ENCODE results near the gene ZC3H8. TPM values are rescaled to one million over a fixed set of nuclear protein-coding genes. Genes with fewer than 3 reads are reported as not detected.

ZC3H8 gene
- total RNA-seq, 1 donor from 2014 or later = 23.7 TPM

DNA sequence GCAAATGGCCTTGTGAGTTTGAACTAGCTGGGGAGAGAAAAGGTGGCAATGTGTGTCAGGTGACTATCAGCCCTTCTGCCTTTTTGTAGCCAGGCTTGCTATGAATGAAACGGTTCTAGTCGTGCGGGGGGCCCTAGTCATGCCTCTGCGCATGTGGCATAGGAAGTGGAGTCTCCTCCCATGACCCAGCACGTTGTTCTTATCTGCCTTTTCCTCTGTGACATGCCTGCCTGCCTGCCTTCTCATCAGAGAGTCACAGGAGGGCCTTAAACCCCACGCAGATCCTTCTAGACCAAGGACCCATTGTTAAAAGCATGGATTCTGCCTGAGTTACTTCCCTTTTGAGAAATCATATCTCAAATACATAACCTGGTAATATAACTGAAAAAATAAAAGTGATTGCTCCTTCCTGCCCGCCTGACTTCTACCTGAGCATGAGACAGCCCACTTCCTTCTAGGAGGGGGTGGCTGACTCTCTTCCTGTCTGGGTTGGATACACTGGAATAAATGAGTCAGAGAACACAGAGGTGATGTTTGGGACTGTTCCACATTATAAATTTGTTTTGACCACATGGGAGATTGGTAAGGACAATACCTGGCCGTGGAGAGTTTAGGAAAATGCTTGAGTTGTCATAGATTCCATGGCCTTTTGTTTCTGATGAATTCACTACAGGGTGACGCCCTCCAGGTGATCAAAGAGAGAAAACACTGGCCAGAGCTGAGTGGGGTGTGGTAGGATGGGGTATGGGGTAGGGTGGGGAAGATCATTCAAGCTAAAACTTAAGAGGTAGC is 66.8 kb downstream of the ZC3H8 start:
- no peaks in the 10 kb centered on the region for H3K4me1 Mint-ChIP-seq (ENCODE audit: low read depth)
- no peaks in the 10 kb centered on the region for H3K9me3 Mint-ChIP-seq (ENCODE audit: low read depth)
- TF ChIP-seq, protein P1, sequence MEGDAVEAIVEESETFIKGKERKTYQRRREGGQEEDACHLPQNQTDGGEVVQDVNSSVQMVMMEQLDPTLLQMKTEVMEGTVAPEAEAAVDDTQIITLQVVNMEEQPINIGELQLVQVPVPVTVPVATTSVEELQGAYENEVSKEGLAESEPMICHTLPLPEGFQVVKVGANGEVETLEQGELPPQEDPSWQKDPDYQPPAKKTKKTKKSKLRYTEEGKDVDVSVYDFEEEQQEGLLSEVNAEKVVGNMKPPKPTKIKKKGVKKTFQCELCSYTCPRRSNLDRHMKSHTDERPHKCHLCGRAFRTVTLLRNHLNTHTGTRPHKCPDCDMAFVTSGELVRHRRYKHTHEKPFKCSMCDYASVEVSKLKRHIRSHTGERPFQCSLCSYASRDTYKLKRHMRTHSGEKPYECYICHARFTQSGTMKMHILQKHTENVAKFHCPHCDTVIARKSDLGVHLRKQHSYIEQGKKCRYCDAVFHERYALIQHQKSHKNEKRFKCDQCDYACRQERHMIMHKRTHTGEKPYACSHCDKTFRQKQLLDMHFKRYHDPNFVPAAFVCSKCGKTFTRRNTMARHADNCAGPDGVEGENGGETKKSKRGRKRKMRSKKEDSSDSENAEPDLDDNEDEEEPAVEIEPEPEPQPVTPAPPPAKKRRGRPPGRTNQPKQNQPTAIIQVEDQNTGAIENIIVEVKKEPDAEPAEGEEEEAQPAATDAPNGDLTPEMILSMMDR (IDR thresholded peaks at IDR 0.05; ENCODE audit: unreplicated experiment) = no peak
- peaks cover 3% of the 10 kb centered on the region for H3K27me3 Mint-ChIP-seq
- no peak overlapping the region for H3K27ac Mint-ChIP-seq
- DNase-seq (ENCODE audit: low spot score, unreplicated experiment) = no peak
- H3K36me3 Mint-ChIP-seq (ENCODE audit: insufficient read depth) = peaks cover 3% of the 10 kb centered on the region
- H3K4me3 Mint-ChIP-seq (ENCODE audit: low read depth) = no peak overlapping the region

DNA sequence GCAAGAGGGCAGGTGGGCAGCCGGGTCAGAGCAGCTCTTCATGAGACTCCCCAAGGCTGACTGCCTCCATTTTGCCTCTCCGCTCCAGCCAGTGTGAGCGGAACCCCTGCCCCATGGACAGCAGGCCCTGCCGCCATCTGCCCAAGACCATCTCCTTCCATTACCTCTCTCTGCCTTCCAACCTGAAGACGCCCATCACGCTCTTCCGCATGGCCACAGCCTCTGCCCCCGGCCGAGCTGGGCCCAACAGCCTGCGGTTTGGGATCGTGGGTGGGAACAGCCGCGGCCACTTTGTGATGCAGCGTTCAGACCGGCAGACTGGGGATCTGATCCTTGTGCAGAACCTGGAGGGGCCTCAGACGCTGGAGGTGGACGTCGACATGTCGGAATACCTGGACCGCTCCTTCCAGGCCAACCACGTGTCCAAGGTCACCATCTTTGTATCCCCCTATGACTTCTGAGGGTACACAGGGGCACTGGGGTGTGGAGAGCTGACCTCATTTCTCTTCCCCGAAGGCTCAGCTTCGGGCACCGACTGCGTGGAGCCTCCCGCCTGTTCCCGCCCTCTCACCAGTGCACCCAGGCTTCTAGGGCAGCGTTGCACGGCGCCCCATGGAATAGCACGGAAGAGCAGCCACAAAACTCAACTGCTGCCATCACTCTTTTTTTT is 67.7 kb downstream of the ZC3H8 start:
- TF ChIP-seq, protein P1 (IDR thresholded peaks at IDR 0.05; ENCODE audit: unreplicated experiment) = no peak
- Mint-ChIP-seq H3K4me3 (ENCODE audit: low read depth) (no peak overlapping the region), H3K4me1 (ENCODE audit: low read depth) (no peaks in the 10 kb centered on the region), H3K9me3 (ENCODE audit: low read depth) (no peaks in the 10 kb centered on the region), H3K27ac (no peak overlapping the region), H3K36me3 (ENCODE audit: insufficient read depth) (peaks cover 3% of the 10 kb centered on the region), H3K27me3 (peaks cover 9% of the 10 kb centered on the region)
- DNase-seq (ENCODE audit: low spot score, unreplicated experiment) = no peak

DNA sequence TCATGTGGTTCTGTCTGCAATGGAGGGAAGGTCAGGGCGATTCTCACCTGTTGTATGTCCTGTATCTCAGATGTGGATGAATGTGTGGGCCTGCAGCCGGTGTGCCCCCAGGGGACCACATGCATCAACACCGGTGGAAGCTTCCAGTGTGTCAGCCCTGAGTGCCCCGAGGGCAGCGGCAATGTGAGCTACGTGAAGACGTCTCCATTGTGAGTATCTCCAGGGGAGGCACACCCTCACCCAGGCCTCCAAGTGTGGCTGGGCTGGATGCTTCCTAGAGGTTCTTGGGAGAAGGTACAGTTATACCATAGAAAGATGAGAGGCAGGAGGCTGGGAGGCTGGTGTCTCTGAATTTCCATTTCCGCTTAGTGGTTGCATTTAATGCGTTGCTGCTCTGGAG is 69.7 kb downstream of the ZC3H8 start:
- Mint-ChIP-seq H3K27ac (peak overlapping the region; percentile 50), H3K4me3 (ENCODE audit: low read depth) (no peak overlapping the region), H3K4me1 (ENCODE audit: low read depth) (no peaks in the 10 kb centered on the region), H3K36me3 (ENCODE audit: insufficient read depth) (peaks cover 2% of the 10 kb centered on the region), H3K27me3 (peaks cover 18% of the 10 kb centered on the region), H3K9me3 (ENCODE audit: low read depth) (peaks cover 3% of the 10 kb centered on the region)
- no peak for DNase-seq (ENCODE audit: low spot score, unreplicated experiment)
- TF ChIP-seq, protein P1 (IDR thresholded peaks at IDR 0.05; ENCODE audit: unreplicated experiment) = no peak

DNA sequence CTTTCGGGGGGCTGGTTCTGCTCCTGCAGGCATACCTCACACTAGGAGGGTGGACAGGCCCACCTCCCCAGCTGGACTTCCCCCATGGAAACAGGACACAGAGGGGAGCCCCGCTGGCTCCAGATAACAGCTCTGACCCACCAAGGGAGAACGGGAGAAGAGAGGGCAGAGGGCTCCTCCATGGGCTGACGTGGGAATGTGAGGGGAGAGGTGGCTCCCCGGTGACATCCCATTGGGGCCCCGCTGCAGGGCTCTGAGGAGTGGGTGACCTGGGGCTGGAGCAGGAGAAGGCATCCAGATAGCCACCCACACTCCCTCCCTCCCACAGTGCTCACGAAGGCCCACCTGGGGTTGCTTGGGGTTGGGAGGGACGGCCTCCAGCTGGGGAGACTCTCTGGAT is 70.7 kb downstream of the ZC3H8 start:
- H3K4me1 Mint-ChIP-seq (ENCODE audit: low read depth) = no peaks in the 10 kb centered on the region
- peaks cover 19% of the 10 kb centered on the region for H3K27me3 Mint-ChIP-seq
- DNase-seq (ENCODE audit: low spot score, unreplicated experiment) = no peak
- H3K4me3 Mint-ChIP-seq (ENCODE audit: low read depth) = no peak overlapping the region
- TF ChIP-seq, protein P1 (IDR thresholded peaks at IDR 0.05; ENCODE audit: unreplicated experiment) = no peak
- peaks cover 5% of the 10 kb centered on the region for H3K36me3 Mint-ChIP-seq (ENCODE audit: insufficient read depth)
- no peak overlapping the region for H3K27ac Mint-ChIP-seq
- H3K9me3 Mint-ChIP-seq (ENCODE audit: low read depth) = peaks cover 12% of the 10 kb centered on the region

DNA sequence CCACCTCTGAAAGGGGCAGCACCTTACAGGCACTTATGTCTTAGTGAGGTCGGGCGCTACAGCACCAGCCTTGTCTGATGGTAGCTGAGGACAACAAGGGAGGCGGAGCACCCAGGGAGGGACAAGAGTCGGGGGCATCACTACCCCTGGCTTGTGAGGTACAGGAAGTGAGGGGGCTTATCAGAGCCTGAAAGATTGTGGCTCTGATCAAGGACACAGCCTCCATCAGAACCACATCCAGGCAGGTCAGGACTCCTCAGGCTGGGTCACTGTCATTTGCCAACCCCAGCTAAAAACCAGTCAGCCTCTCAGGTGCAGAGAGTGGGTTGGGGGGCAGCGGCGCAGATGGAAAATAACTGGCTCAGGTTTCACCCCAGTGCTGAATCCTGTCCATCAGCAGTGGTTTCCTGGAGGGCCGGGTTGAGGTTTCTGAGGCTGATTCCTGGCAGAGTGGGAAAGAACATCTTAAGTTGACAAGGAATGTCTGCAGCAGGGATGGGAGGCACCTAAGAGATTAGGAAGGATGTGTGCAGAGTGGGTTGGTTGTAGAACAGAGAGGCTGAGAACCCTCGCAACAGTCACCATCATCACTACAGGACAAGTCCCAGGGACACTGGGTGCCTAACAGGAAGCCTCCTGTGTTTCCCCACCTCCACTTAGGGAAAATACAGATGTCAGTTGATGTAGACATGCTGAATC is 71.4 kb downstream of the ZC3H8 start:
- Mint-ChIP-seq H3K27ac (no peak overlapping the region), H3K9me3 (ENCODE audit: low read depth) (peaks cover 17% of the 10 kb centered on the region), H3K4me1 (ENCODE audit: low read depth) (no peaks in the 10 kb centered on the region), H3K36me3 (ENCODE audit: insufficient read depth) (peaks cover 9% of the 10 kb centered on the region), H3K27me3 (peaks cover 19% of the 10 kb centered on the region), H3K4me3 (ENCODE audit: low read depth) (no peak overlapping the region)
- TF ChIP-seq, protein P1 (IDR thresholded peaks at IDR 0.05; ENCODE audit: unreplicated experiment) = no peak
- DNase-seq (ENCODE audit: low spot score, unreplicated experiment) = no peak

Measured in progenitor cell of endocrine pancreas (in vitro differentiated cells).